Stomach (tissue), 4 donors: Measurements from ENCODE around the gene FMO2.

Experiments used
- EP300 ChIP-seq: sonication (generic); formaldehyde crosslinking; IDR thresholded peaks from one replicate; pipeline ENCODE4 v1.6.1; 2017; ENCODE audit warnings: antibody characterized with exemption
- POLR2A ChIP-seq, 4 donors: fragments of 450-650 bp; IDR thresholded peaks; one replicate each; pipeline ENCODE4 v1.6.1; 2016; ENCODE audit warnings: antibody characterized with exemption in 4 of 4, control low read depth in 2 of 4, mild to moderate bottlenecking in 1 of 4, moderate library complexity in 1 of 4
- TF ChIP-seq, protein P1 (sequence below), 7 experiments: fragments of 450-650 bp in 4 of 7; fragments of 200-600 bp in 3 of 7; sonication (generic) in 3 of 7; IDR thresholded peaks; one replicate each; pipeline ENCODE4 v1.5.1; 2016 to 2019; ENCODE audit warnings: antibody characterized with exemption in 7 of 7, control low read depth in 2 of 7, mild to moderate bottlenecking in 1 of 7

DNA sequence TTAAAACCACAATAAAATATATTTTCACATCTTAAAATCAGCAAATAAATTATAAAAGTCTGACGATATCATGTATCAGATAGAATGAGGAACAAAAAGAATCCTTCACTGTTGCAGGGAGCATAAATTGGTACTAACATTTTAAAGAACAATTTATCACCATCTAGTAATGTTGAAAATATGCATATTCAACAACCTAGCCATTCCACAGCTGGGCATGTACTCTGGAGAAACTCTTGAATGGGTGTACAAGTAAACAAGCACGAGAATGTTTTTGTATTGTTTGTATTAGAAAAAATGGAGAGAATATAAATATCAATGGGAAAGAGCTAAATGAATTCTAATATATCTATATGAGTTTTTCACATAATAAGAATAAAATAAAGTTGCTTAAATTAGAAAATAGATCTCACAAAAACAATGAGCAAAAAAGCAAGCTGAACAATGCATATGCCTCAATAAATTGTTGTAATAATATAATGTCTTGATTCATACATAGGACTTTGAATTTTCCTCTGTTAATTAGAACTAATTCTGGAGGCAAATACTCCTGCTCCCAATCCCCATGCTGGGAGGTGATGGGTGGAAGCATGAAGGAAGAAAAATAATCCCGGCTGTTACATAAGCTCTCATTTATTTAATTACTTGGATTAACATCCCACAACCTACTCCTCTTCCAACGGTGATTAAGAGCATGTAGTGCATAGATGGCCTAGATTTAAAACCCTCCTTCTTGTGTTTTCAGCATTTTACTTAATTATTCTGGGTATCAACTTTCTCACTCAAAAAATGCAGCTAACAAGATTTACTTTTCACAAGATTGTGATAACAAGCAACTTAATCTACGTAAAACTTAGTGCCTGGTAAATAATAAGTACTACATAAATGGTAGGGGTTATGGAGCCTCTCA, 5.5 kb upstream of the FMO2 start:
- TF ChIP-seq, protein P1, sequence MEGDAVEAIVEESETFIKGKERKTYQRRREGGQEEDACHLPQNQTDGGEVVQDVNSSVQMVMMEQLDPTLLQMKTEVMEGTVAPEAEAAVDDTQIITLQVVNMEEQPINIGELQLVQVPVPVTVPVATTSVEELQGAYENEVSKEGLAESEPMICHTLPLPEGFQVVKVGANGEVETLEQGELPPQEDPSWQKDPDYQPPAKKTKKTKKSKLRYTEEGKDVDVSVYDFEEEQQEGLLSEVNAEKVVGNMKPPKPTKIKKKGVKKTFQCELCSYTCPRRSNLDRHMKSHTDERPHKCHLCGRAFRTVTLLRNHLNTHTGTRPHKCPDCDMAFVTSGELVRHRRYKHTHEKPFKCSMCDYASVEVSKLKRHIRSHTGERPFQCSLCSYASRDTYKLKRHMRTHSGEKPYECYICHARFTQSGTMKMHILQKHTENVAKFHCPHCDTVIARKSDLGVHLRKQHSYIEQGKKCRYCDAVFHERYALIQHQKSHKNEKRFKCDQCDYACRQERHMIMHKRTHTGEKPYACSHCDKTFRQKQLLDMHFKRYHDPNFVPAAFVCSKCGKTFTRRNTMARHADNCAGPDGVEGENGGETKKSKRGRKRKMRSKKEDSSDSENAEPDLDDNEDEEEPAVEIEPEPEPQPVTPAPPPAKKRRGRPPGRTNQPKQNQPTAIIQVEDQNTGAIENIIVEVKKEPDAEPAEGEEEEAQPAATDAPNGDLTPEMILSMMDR (IDR thresholded peaks at IDR 0.05), result no peak
- no peak for TF ChIP-seq POLR2A (IDR thresholded peaks at IDR 0.05)
- no peak for TF ChIP-seq EP300
